HL-60 (cell line): ENCODE data around the gene BCL2A1.

Experiments
- DNase-seq, 2 experiments: peaks; one replicate each; pipeline ENCODE4 v3.0.0-alpha.2; 2010 to 2020; ENCODE audit warnings: low read depth in 1 of 2, low spot score in 1 of 2
- H3K27ac ChIP-seq: fragments of 250-450 bp; sonication (Bioruptor Pico); replicated peaks from 2 replicates; pipeline ENCODE4 v1.5.1; 2020; ENCODE audit warnings: mild to moderate bottlenecking, moderate library complexity
- H3K27me3 ChIP-seq: fragments of 250-450 bp; sonication (Bioruptor Pico); 2 replicates; pipeline ENCODE4 v1.5.1; 2021; ENCODE audit warnings: mild to moderate bottlenecking, moderate library complexity; ENCODE audit not compliant: insufficient read depth, poor library complexity, severe bottlenecking
- H3K4me3 ChIP-seq: replicated peaks from 2 replicates; pipeline ENCODE4 v1.5.1; 2011; ENCODE audit warnings: mild to moderate bottlenecking, control low read depth, low read length; ENCODE audit not compliant: insufficient read depth
- CTCF ChIP-seq: IDR thresholded peaks from one replicate; pipeline ENCODE4 v1.5.1; 2011; ENCODE audit warnings: low read length, control low read depth, inconsistent platforms; ENCODE audit not compliant: insufficient read depth
- GABPA ChIP-seq: IDR thresholded peaks from 2 replicates; pipeline ENCODE4 v1.6.1; 2012; ENCODE audit warnings: low read depth
- POLR2AphosphoS5 ChIP-seq: IDR thresholded peaks from 2 replicates; pipeline ENCODE4 v1.6.1; 2012; ENCODE audit warnings: low read depth
- REST ChIP-seq: IDR thresholded peaks from 2 replicates; pipeline ENCODE4 v1.6.1; 2012; ENCODE audit warnings: low read depth; ENCODE audit not compliant: insufficient replicate concordance
- SPI1 ChIP-seq: IDR thresholded peaks from 2 replicates; pipeline ENCODE4 v1.6.1; 2012; ENCODE audit warnings: low read depth, mild to moderate bottlenecking, borderline replicate concordance

Gene BCL2A1

GRCh38 chr15:80003934-80004472 lies 33.0 kb upstream of the BCL2A1 start:
- no peak overlapping the region for H3K4me3 ChIP-seq
- H3K27me3 ChIP-seq: no peaks in the 10 kb centered on the region
- no peak overlapping the region for H3K27ac ChIP-seq
- TF ChIP-seq POLR2AphosphoS5 (no peak), CTCF (no peak), GABPA (no peak)
- no peak for DNase-seq

- no peak for DNase-seq
- H3K4me3 ChIP-seq: no peak overlapping the region
- H3K27me3 ChIP-seq: no peaks in the 10 kb centered on the region
- no peak overlapping the region for H3K27ac ChIP-seq
- no peak for TF ChIP-seq GABPA
- no peak for TF ChIP-seq CTCF
- TF ChIP-seq SPI1: no peak
- TF ChIP-seq POLR2AphosphoS5: no peak
- no peak for TF ChIP-seq REST
These were observed 32.2 kb upstream of the BCL2A1 start for GRCh38 chr15:80003171-80003570.

GRCh38 chr15:80002267-80002666 lies 31.3 kb upstream of the BCL2A1 start:
- Histone ChIP-seq H3K4me3 (no peak overlapping the region), H3K27me3 (no peaks in the 10 kb centered on the region), H3K27ac (no peak overlapping the region)
- TF ChIP-seq REST (no peak), SPI1 (no peak), GABPA (no peak), CTCF (no peak), POLR2AphosphoS5 (no peak)
- no peak for DNase-seq

- no peak for DNase-seq
- TF ChIP-seq SPI1: no peak
- TF ChIP-seq REST: no peak
- no peak for TF ChIP-seq POLR2AphosphoS5
- TF ChIP-seq CTCF: no peak
- TF ChIP-seq GABPA: no peak
- no peak overlapping the region for H3K27ac ChIP-seq
These were observed 23.6 kb upstream of the BCL2A1 start for GRCh38 chr15:79994615-79995014.

More at GRCh38 chr15:79994615-79995014, 23.6 kb upstream of the BCL2A1 start:
- Histone ChIP-seq H3K27me3 (no peaks in the 10 kb centered on the region), H3K4me3 (no peak overlapping the region)
